Neural cell (in vitro differentiated cells): Measurements from ENCODE around the gene FKBP10. TPM values are rescaled to one million over a fixed set of nuclear protein-coding genes. Genes with fewer than 3 reads are reported as not detected.

ENCODE experiments used
- H2AFZ ChIP-seq: fragments of 200-600, 300-800 bp; sonication (generic), shearing (Covaris generic); 2 replicates; pipeline ENCODE4 v1.6.0; 2014; ENCODE audit warnings: low read depth, mild to moderate bottlenecking, antibody characterized with exemption, low read length, moderate library complexity
- H3F3A ChIP-seq: fragments of 200-600 bp; shearing (Covaris generic); 2 replicates; pipeline ENCODE4 v1.6.1; 2016; ENCODE audit warnings: mild to moderate bottlenecking, moderate library complexity, mixed read lengths, antibody characterized with exemption, low read length; ENCODE audit not compliant: insufficient read depth, poor library complexity, severe bottlenecking
- H3K27ac ChIP-seq: fragments of 200-600, 300-800 bp; sonication (generic), shearing (Covaris generic); 2 replicates; pipeline ENCODE4 v1.5.1; 2014; ENCODE audit warnings: mild to moderate bottlenecking, low read length, moderate library complexity
- H3K27me3 ChIP-seq: fragments of 300-800, 200-600 bp; sonication (generic), shearing (Covaris generic); 2 replicates; pipeline ENCODE4 v1.6.0; 2014; ENCODE audit warnings: mild to moderate bottlenecking, low read depth, low read length, moderate library complexity; ENCODE audit not compliant: insufficient read depth
- H3K36me3 ChIP-seq: fragments of 300-800, 200-600 bp; sonication (generic), shearing (Covaris generic); 2 replicates; pipeline ENCODE4 v1.5.1; 2014; ENCODE audit warnings: mild to moderate bottlenecking, antibody characterized with exemption, low read length, moderate library complexity; ENCODE audit not compliant: insufficient read depth
- H3K4me2 ChIP-seq: fragments of 300-800, 200-600 bp; sonication (generic), shearing (Covaris generic); 2 replicates; pipeline ENCODE4 v1.6.0; 2014; ENCODE audit warnings: mild to moderate bottlenecking, low read length
- H3K4me3 ChIP-seq: fragments of 300-800, 200-600 bp; sonication (generic), shearing (Covaris generic); 2 replicates; pipeline ENCODE4 v1.5.1; 2014; ENCODE audit warnings: mild to moderate bottlenecking, low read length, moderate library complexity
- H3K79me2 ChIP-seq: fragments of 200-600 bp; shearing (Covaris generic); replicated peaks from 2 replicates; pipeline ENCODE4 v1.6.0; 2014; ENCODE audit warnings: mild to moderate bottlenecking, low read length, moderate library complexity; ENCODE audit not compliant: insufficient read depth
- H3K9ac ChIP-seq: fragments of 300-800, 200-600 bp; sonication (generic), shearing (Covaris generic); 2 replicates; pipeline ENCODE4 v1.6.1; 2016; ENCODE audit warnings: mild to moderate bottlenecking, low read length, mixed read lengths
- H3K9me2 ChIP-seq: fragments of 200-600 bp; shearing (Covaris generic); 2 replicates; pipeline ENCODE4 v1.6.1; 2016; ENCODE audit warnings: mild to moderate bottlenecking, low read length, mixed read lengths; ENCODE audit not compliant: insufficient read depth
- H3K9me3 ChIP-seq: fragments of 200-600, 300-800 bp; sonication (generic), shearing (Covaris generic); 2 replicates; pipeline ENCODE4 v1.6.1; 2016; ENCODE audit warnings: mild to moderate bottlenecking, mixed run types, low read length, moderate library complexity, mixed read lengths
- H4K20me1 ChIP-seq: fragments of 200-600 bp; shearing (Covaris generic); 2 replicates; pipeline ENCODE4 v1.6.1; 2016; ENCODE audit warnings: mild to moderate bottlenecking, mixed run types; ENCODE audit not compliant: insufficient read depth
- EP300 ChIP-seq: fragments of 450-650 bp; conservative IDR thresholded peaks from 2 replicates; pipeline ENCODE4 v1.6.1; 2014; ENCODE audit warnings: antibody characterized with exemption, mild to moderate bottlenecking, moderate library complexity; ENCODE audit not compliant: poor library complexity, severe bottlenecking
- EZH2 ChIP-seq: fragments of 200-600, 300-800 bp; shearing (Covaris generic), sonication (generic); IDR thresholded peaks from 2 replicates; pipeline ENCODE4 v1.6.1; 2014; ENCODE audit warnings: antibody characterized with exemption, low read length, borderline replicate concordance, mild to moderate bottlenecking; ENCODE audit not compliant: insufficient read depth, poor library complexity, severe bottlenecking
- MXI1 ChIP-seq: fragments of 450-650 bp; conservative IDR thresholded peaks from 2 replicates; pipeline ENCODE4 v1.6.1; 2014; ENCODE audit warnings: antibody characterized with exemption, mild to moderate bottlenecking; ENCODE audit not compliant: poor library complexity, severe bottlenecking
- POLR2AphosphoS5 ChIP-seq: IDR thresholded peaks from 2 replicates; pipeline ENCODE4 v1.6.1; 2012
- RAD21 ChIP-seq: fragments of 450-650 bp; conservative IDR thresholded peaks from 2 replicates; pipeline ENCODE4 v1.6.1; 2014; ENCODE audit warnings: antibody characterized with exemption, mild to moderate bottlenecking, moderate library complexity
- SMC3 ChIP-seq: fragments of 450-650 bp; conservative IDR thresholded peaks from 2 replicates; pipeline ENCODE4 v1.6.1; 2014; ENCODE audit warnings: antibody characterized with exemption, mild to moderate bottlenecking, moderate library complexity; ENCODE audit not compliant: poor library complexity
- TAF1 ChIP-seq: IDR thresholded peaks from 2 replicates; pipeline ENCODE4 v1.6.1; 2012; ENCODE audit warnings: low read depth
- polyA plus RNA-seq: library from polyadenylated mRNA; depleted of rRNA; stranded (reverse); fragments of >200 nt; gene quantifications from 2 replicates; pipeline ENCODE4 v1.2.3, GENCODE V29; 2014
- TF ChIP-seq, protein P1 (sequence below): fragments of 450-650 bp; IDR thresholded peaks from 2 replicates; pipeline ENCODE4 v1.5.1; 2014; ENCODE audit warnings: antibody characterized with exemption, mild to moderate bottlenecking, moderate library complexity; ENCODE audit not compliant: poor library complexity, severe bottlenecking
- TF ChIP-seq, protein P2 (sequence below): IDR thresholded peaks from 2 replicates; pipeline ENCODE4 v1.6.1; 2012; ENCODE audit warnings: borderline replicate concordance

FKBP10 gene
- polyA plus RNA-seq, 1 donor from 2014 or later, result 3.5 TPM

DNA sequence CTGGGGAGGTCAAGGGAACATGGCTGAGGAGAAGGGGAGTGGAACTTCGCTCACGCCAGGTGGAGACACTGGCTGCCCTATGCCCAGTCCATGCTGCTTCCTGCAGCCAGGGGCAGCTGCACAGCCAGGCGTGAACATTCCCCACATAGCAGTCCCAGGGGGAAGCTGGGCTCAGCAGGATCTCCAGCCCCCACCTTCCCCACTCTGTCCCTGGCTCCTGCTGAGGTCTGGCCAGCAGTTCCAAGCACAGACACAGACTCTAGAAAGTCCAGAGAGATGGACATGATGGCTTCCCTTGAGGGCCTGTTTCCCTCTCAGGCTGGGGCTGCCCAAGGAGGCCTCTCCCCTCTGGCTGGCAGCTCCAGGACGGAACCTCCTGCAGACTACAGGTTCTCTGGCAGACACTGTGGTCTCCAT, 35.6 kb upstream of the FKBP10 start:
- Histone ChIP-seq H3F3A (no peaks in the 10 kb centered on the region), H3K4me3 (no peak overlapping the region), H3K27me3 (no peaks in the 10 kb centered on the region), H3K4me2 (no peak overlapping the region), H3K36me3 (no peaks in the 10 kb centered on the region), H2AFZ (no peak overlapping the region), H3K9me2 (no peaks in the 10 kb centered on the region), H3K9me3 (no peaks in the 10 kb centered on the region), H3K27ac (no peak overlapping the region), H3K9ac (no peak overlapping the region), H4K20me1 (peaks cover 31% of the 10 kb centered on the region), H3K79me2 (peaks cover 44% of the 10 kb centered on the region)
- TF ChIP-seq SMC3 (no peak), POLR2AphosphoS5 (no peak)
- TF ChIP-seq, protein P1, sequence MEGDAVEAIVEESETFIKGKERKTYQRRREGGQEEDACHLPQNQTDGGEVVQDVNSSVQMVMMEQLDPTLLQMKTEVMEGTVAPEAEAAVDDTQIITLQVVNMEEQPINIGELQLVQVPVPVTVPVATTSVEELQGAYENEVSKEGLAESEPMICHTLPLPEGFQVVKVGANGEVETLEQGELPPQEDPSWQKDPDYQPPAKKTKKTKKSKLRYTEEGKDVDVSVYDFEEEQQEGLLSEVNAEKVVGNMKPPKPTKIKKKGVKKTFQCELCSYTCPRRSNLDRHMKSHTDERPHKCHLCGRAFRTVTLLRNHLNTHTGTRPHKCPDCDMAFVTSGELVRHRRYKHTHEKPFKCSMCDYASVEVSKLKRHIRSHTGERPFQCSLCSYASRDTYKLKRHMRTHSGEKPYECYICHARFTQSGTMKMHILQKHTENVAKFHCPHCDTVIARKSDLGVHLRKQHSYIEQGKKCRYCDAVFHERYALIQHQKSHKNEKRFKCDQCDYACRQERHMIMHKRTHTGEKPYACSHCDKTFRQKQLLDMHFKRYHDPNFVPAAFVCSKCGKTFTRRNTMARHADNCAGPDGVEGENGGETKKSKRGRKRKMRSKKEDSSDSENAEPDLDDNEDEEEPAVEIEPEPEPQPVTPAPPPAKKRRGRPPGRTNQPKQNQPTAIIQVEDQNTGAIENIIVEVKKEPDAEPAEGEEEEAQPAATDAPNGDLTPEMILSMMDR, result no peak

DNA sequence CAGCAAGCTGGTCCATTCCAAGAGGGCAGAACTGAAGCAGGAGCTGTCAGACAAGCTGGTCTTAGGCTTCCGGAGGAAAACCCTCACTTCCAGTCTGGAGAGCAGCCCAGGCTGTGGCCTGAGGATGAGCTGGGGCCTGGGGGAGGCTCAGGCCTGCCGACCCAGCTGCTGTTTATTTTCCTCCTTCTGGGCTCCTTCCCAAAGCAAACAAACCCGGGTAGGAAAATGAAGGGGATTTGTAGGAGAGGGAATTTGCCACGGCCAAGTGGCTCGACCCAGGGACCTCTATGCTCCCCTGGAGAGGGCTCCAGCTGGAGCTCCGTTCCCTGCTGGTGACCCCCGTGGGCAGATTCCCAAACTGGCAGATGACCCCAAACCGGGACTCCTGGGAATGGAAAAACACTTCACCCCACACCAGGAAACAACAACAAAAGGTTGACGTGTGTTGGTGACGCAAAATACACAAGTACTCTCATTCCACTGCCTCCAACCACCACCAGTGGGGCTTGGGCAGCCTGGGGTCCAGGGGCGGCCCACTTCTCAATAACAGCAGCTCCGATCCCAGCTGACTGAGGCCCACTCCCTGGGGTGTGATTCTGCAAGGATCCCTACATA, 35.1 kb upstream of the FKBP10 start:
- Histone ChIP-seq H3K9ac (no peak overlapping the region), H3K9me3 (no peaks in the 10 kb centered on the region), H3K4me2 (no peak overlapping the region), H3F3A (no peaks in the 10 kb centered on the region), H3K9me2 (no peaks in the 10 kb centered on the region), H3K79me2 (peaks cover 44% of the 10 kb centered on the region), H3K36me3 (no peaks in the 10 kb centered on the region), H3K27ac (no peak overlapping the region), H3K4me3 (no peak overlapping the region), H3K27me3 (no peaks in the 10 kb centered on the region), H2AFZ (no peak overlapping the region), H4K20me1 (peaks cover 28% of the 10 kb centered on the region)
- TF ChIP-seq, protein P1, result no peak
- no peak for TF ChIP-seq POLR2AphosphoS5

DNA sequence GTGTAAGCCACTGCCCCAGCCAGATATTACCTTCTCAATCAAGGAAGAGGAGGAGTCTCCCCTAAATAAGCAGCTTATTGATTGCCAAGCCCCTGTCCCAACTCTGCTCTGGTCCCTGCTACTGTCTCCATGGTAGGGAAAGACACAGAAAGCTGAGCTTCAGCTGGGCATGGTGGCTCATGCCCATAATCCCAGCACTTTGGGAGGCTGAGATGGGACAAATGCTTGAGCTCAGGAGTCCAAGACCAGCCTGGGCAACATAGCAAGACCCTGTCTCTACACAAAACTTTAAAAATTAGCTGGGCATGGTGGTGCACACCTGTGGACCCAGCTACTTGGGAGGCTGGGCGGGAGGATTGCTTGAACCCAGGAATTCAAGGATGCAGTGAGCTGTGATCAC, 32.9 kb upstream of the FKBP10 start:
- no peak overlapping the region for H3K9ac ChIP-seq
- no peaks in the 10 kb centered on the region for H3K9me3 ChIP-seq
- TF ChIP-seq, protein P1, result no peak
- no peak for TF ChIP-seq TAF1
- TF ChIP-seq POLR2AphosphoS5, result no peak
- TF ChIP-seq EP300, result no peak
- no peak for TF ChIP-seq SMC3
- TF ChIP-seq EZH2, result no peak
- TF ChIP-seq, protein P2, sequence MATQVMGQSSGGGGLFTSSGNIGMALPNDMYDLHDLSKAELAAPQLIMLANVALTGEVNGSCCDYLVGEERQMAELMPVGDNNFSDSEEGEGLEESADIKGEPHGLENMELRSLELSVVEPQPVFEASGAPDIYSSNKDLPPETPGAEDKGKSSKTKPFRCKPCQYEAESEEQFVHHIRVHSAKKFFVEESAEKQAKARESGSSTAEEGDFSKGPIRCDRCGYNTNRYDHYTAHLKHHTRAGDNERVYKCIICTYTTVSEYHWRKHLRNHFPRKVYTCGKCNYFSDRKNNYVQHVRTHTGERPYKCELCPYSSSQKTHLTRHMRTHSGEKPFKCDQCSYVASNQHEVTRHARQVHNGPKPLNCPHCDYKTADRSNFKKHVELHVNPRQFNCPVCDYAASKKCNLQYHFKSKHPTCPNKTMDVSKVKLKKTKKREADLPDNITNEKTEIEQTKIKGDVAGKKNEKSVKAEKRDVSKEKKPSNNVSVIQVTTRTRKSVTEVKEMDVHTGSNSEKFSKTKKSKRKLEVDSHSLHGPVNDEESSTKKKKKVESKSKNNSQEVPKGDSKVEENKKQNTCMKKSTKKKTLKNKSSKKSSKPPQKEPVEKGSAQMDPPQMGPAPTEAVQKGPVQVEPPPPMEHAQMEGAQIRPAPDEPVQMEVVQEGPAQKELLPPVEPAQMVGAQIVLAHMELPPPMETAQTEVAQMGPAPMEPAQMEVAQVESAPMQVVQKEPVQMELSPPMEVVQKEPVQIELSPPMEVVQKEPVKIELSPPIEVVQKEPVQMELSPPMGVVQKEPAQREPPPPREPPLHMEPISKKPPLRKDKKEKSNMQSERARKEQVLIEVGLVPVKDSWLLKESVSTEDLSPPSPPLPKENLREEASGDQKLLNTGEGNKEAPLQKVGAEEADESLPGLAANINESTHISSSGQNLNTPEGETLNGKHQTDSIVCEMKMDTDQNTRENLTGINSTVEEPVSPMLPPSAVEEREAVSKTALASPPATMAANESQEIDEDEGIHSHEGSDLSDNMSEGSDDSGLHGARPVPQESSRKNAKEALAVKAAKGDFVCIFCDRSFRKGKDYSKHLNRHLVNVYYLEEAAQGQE, result no peak
- no peak for TF ChIP-seq MXI1
- no peak for TF ChIP-seq RAD21
- H3K79me2 ChIP-seq, result peaks cover 62% of the 10 kb centered on the region
- no peaks in the 10 kb centered on the region for H3K27me3 ChIP-seq
- H3F3A ChIP-seq, result no peaks in the 10 kb centered on the region
- H4K20me1 ChIP-seq, result peaks cover 19% of the 10 kb centered on the region
- H3K4me2 ChIP-seq, result no peak overlapping the region
- no peak overlapping the region for H3K27ac ChIP-seq
- no peak overlapping the region for H2AFZ ChIP-seq
- no peaks in the 10 kb centered on the region for H3K9me2 ChIP-seq
- H3K4me3 ChIP-seq, result no peak overlapping the region
- H3K36me3 ChIP-seq, result no peaks in the 10 kb centered on the region
